Smooth muscle cell (in vitro differentiated cells): Measurements from ENCODE around the gene CYSTM1. TPM values are rescaled to one million over a fixed set of nuclear protein-coding genes. Genes with fewer than 3 reads are reported as not detected.

ENCODE experiments used
- DNase-seq: peaks from one replicate; lab custom pipeline; 2025; ENCODE audit not compliant: unreplicated experiment; lab: John Stamatoyannopoulos, UW
- H2AFZ ChIP-seq: fragments of 200-600 bp; sonication (generic); 2 replicates; pipeline ENCODE4 v1.6.0; 2016; ENCODE audit warnings: antibody characterized with exemption, low read depth, mild to moderate bottlenecking
- H3F3A ChIP-seq: fragments of 200-600 bp; sonication (generic); 2 replicates; pipeline ENCODE4 v1.6.0; 2017; ENCODE audit warnings: antibody characterized with exemption, low read depth
- H3K27ac ChIP-seq: fragments of 200-600 bp; sonication (generic); 2 replicates; pipeline ENCODE4 v1.5.1; 2016; ENCODE audit warnings: low read depth, mild to moderate bottlenecking
- H3K27me3 ChIP-seq: fragments of 200-600 bp; sonication (generic); 2 replicates; pipeline ENCODE4 v1.6.1; 2016; ENCODE audit warnings: low read depth, mild to moderate bottlenecking
- H3K36me3 ChIP-seq: fragments of 200-600 bp; sonication (generic); 2 replicates; pipeline ENCODE4 v1.5.1; 2016; ENCODE audit warnings: low read depth
- H3K4me1 ChIP-seq: fragments of 200-600 bp; sonication (generic); 2 replicates; pipeline ENCODE4 v1.5.1; 2016; ENCODE audit warnings: low read depth
- H3K4me2 ChIP-seq: fragments of 200-600 bp; sonication (generic); 2 replicates; pipeline ENCODE4 v1.6.0; 2016; ENCODE audit warnings: mild to moderate bottlenecking
- H3K4me3 ChIP-seq: fragments of 200-600 bp; sonication (generic); 2 replicates; pipeline ENCODE4 v1.5.1; 2016; ENCODE audit warnings: mild to moderate bottlenecking
- H3K79me2 ChIP-seq: fragments of 200-600 bp; sonication (generic); 2 replicates; pipeline ENCODE4 v1.6.0; 2016; ENCODE audit warnings: low read depth, mild to moderate bottlenecking
- H3K9ac ChIP-seq: fragments of 200-600 bp; sonication (generic); 2 replicates; pipeline ENCODE4 v1.6.0; 2016; ENCODE audit warnings: low read depth
- H3K9me3 ChIP-seq: fragments of 200-600 bp; sonication (generic); replicated peaks from 2 replicates; pipeline ENCODE4 v1.5.1; 2016; ENCODE audit warnings: low read depth
- H4K20me1 ChIP-seq: fragments of 200-600 bp; sonication (generic); 2 replicates; pipeline ENCODE4 v1.6.0; 2016; ENCODE audit warnings: low read depth
- WGBS: methylation state at CpG from one replicate; pipeline ENCODE4 v1.1.7; 2016; ENCODE audit warnings: low lambda C conversion rate; 5-methylcytosine and 5-hydroxymethylcytosine counted together
- polyA plus RNA-seq: library from polyadenylated mRNA; unstranded; fragments of >200 nt; fragmentation: Nextera tagmentation; extraction: Ambion mirVana; gene quantifications from 2 replicates; pipeline ENCODE4 v1.2.1, GENCODE V29; 2016
- total RNA-seq: library from RNA; depleted of rRNA; stranded (reverse); fragments of >200 nt; gene quantifications from 2 replicates; pipeline ENCODE4 v1.2.3, GENCODE V29; 2014
- TF ChIP-seq, protein P1 (sequence below): fragments of 200-600 bp; sonication (generic); IDR thresholded peaks from 2 replicates; pipeline ENCODE4 v1.5.1; 2017; ENCODE audit warnings: borderline replicate concordance, mild to moderate bottlenecking, antibody characterized with exemption; ENCODE audit not compliant: insufficient read depth, poor library complexity, severe bottlenecking

CYSTM1 gene
- total and polyA plus RNA-seq, 2 experiments from 2014 or later: 23.5 to 45.6 TPM

DNA sequence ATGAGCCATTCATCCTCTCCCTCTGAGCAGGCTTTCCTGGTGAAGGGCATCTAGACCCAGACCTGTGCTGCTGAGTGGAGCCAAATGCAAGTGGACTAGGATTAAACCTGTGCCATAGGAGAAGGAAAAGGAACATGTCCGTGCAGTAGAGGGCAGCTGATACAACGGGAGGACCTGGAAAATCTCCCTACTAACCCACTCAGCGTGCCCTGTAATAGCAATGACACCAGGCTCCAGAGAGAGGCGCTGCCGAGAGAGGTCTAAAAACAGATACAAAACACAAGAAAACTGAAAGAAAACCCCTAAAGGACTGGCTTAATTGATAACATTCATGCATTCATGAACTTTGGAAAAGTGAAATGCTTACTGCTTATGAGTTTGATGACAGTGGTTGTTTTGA lies 67.1 kb downstream of the CYSTM1 start:
- Histone ChIP-seq H3K27me3 (no peaks in the 10 kb centered on the region), H3K4me2 (no peak overlapping the region), H3K9ac (no peak overlapping the region), H3K27ac (no peak overlapping the region), H4K20me1 (peaks cover 8% of the 10 kb centered on the region), H3K9me3 (no peaks in the 10 kb centered on the region), H2AFZ (no peak overlapping the region), H3K79me2 (no peaks in the 10 kb centered on the region), H3F3A (peaks cover 18% of the 10 kb centered on the region), H3K4me1 (peaks cover 21% of the 10 kb centered on the region), H3K4me3 (no peak overlapping the region), H3K36me3 (no peaks in the 10 kb centered on the region)
- TF ChIP-seq, protein P1, sequence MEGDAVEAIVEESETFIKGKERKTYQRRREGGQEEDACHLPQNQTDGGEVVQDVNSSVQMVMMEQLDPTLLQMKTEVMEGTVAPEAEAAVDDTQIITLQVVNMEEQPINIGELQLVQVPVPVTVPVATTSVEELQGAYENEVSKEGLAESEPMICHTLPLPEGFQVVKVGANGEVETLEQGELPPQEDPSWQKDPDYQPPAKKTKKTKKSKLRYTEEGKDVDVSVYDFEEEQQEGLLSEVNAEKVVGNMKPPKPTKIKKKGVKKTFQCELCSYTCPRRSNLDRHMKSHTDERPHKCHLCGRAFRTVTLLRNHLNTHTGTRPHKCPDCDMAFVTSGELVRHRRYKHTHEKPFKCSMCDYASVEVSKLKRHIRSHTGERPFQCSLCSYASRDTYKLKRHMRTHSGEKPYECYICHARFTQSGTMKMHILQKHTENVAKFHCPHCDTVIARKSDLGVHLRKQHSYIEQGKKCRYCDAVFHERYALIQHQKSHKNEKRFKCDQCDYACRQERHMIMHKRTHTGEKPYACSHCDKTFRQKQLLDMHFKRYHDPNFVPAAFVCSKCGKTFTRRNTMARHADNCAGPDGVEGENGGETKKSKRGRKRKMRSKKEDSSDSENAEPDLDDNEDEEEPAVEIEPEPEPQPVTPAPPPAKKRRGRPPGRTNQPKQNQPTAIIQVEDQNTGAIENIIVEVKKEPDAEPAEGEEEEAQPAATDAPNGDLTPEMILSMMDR: no peak
- DNase-seq: no peak
- WGBS: 83% methylated on average over 5 of the region's 5 CpGs

- peaks cover 6% of the 10 kb centered on the region for H3K79me2 ChIP-seq
- peaks cover 21% of the 10 kb centered on the region for H3K4me1 ChIP-seq
- WGBS: 93% methylated on average over 4 of the region's 4 CpGs
- H4K20me1 ChIP-seq: peaks cover 8% of the 10 kb centered on the region
- DNase-seq: no peak
- H3K27ac ChIP-seq: no peak overlapping the region
- H3K9me3 ChIP-seq: no peaks in the 10 kb centered on the region
- H3K4me3 ChIP-seq: no peak overlapping the region
- no peaks in the 10 kb centered on the region for H3K27me3 ChIP-seq
- H3F3A ChIP-seq: peaks cover 23% of the 10 kb centered on the region
- H3K9ac ChIP-seq: no peak overlapping the region
- no peaks in the 10 kb centered on the region for H3K36me3 ChIP-seq
- no peak overlapping the region for H2AFZ ChIP-seq
- no peak overlapping the region for H3K4me2 ChIP-seq
- TF ChIP-seq, protein P1: no peak
Observed at GRCh38 chr5:140242890-140243585, 68.0 kb downstream of the CYSTM1 start.

DNA sequence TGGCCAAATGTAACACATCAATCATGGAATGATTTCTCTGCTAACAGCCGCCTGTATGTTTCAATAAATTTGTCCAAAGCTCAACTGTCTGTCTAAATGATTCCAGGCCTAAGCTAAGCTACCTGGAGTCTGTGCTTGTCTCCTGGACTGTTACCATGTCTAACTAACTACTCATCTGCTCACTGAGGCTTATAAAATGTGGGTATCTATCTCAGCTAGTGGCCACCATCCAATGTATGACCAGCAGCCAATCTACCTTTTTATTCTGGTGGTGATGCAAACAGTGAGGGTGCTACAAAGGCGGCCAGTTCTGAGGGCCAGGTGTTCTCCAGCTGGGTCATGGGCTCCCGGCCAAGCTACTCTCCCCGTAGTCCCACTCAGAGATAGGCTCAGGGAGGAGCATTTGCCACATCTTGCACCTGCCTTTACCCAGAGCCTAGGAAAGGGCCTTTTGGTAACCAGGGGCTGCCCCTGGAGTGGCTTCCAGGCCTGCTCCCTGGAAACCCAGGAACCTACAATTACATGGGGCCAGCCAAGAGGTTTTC lies 68.8 kb downstream of the CYSTM1 start:
- Histone ChIP-seq H3K9ac (no peak overlapping the region), H3K36me3 (no peaks in the 10 kb centered on the region), H3K9me3 (no peaks in the 10 kb centered on the region), H4K20me1 (peaks cover 8% of the 10 kb centered on the region), H2AFZ (no peak overlapping the region), H3K4me3 (no peak overlapping the region), H3K4me1 (peaks cover 21% of the 10 kb centered on the region), H3K79me2 (peaks cover 13% of the 10 kb centered on the region), H3F3A (peaks cover 23% of the 10 kb centered on the region), H3K27ac (no peak overlapping the region), H3K27me3 (no peaks in the 10 kb centered on the region), H3K4me2 (no peak overlapping the region)
- TF ChIP-seq, protein P1: no peak
- no peak for DNase-seq
- 95% methylated on average over 4 of the region's 4 CpGs for WGBS
